NCI-H82 treated with DMSO at 0.1 percent for 48 hours (cell line): ENCODE results near the gene PIP4K2A.

ENCODE experiments used
- DNase-seq: peaks from one replicate; lab custom pipeline; 2025; ENCODE audit not compliant: unreplicated experiment; lab: John Stamatoyannopoulos, UW

PIP4K2A gene

DNA sequence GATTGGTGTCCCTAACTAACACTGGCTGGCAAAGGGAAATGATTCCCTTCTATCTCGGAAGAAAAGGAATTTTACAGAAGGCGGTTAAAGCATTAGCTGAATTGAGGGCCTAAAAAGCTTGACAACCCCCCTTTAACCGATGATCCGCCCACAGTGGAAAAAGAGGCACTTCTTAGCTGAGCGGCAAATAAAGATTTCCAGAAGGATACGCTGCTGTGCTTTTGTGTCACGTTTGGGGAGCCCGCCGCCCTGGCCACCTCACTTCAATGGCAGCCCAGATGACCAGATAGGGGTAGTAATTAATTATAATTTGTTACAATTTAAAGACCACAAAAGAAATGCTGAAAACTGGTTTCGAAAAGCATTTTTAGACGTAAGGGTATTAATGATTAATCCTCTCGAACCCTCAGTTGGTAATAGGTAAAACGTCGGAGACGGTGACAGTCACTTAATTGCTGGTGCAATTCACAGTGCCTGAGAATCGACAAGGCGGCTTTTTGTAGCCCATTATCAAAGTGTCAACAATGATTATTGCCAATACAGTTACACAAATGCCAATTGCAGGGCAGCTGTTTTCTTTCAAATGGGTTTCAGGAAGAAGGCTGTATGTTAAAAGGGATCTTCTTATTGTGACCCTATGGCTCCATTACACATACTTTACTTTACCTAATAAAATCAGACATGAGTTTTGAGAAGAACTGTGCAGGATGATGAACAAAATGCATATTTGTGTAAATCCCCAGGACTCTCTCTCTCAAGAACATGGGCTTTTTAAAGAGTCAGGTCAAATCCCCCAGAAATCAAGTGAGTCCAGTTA lies 154.1 kb downstream of the PIP4K2A start:
- no peak for DNase-seq

DNA sequence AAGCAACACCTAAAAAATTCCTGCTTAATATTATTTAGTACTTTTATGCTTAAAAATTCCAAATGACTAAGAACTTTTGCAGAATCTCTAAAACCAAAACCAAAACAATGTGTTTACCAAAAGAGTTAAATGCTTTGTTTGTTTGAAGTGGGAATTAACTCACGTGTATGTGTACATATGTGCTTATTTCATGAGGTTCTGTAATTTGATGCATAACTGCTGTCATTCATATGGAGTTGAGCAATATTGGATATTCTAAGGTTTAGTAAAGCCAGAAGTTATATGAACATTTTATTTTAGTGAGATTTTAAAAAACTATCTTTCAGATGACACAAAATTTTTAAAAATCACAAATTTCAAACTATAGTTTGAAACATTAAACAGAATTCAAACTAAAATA lies 157.1 kb downstream of the PIP4K2A start:
- no peak for DNase-seq

DNA sequence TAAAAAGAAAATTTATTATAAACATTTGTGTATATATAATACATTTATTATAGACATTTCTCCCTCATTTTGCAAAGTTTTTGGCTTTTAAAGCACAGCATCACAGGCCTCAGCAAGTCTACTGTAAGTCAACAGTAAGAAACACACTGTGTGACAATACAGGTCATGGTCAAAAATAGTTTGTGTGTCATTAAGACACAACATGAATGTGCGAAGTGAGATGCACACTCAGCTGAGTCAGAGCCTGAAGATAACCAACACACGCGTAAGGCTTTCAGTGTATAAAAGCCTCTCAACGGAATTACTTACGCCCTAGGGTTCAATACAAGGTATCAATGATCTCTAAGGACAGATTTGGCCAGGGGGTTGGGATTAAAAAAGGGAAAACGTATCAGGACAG lies 157.6 kb downstream of the PIP4K2A start:
- no peak for DNase-seq

DNA sequence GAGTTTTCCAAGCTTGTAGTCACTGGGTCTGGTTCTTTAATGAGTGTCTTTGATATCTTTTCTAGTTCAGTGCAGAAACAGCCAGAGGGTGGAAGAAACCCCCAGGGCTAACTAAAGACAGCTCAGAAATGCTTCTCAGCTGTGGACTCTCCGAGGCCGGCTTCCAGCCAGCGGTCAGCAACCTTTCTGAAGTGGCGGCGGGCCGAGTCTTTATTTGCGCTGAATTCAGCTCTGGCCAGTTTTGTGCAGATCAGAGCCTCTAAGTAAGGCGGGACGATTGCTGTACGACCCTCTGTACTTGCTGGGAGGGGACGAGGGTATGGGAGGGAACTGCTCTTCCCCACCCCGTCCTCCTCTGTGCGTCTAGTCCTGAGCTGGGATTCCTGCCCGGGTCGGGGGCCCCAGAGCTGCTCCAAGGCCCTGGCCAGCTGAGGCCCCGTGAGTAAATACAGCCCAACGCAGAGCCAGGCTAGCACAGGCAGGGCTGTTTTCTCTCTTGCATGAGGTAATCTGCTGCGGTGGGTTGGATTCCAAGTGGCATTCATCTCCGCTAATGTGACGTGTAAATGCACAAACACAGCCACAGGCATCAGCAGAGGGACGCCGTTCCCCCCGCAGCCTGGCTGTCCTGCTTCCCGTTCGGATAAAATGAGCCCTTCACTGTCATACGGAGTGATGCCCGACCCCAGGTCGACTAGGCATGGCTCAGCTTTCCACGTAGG lies 159.8 kb downstream of the PIP4K2A start:
- DNase-seq = no peak

DNA sequence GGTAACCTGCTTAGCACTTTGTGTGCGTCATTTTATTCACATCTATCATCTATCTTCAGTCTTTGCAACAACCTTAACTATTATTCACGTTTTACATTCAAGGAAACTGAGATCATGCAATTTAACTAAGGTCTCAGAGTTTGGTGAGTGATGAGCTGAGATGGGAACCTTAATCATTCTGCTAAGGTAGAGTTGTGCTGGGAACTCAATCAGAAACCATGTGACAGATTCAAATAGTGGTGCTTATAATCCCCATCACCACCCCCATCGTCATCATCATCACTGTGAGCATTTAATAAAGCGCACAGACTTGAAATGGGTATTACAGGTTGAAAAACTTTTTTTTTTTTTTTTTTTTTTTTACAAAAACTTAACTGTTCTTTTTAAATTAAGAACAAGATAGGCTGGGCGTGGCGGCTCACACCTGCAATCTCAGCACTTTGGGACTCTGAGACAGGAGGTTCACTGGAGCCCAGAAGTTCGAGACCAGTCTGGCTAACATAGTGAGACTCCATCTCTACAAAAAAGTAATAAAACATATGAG lies 160.9 kb downstream of the PIP4K2A start:
- DNase-seq = no peak

DNA sequence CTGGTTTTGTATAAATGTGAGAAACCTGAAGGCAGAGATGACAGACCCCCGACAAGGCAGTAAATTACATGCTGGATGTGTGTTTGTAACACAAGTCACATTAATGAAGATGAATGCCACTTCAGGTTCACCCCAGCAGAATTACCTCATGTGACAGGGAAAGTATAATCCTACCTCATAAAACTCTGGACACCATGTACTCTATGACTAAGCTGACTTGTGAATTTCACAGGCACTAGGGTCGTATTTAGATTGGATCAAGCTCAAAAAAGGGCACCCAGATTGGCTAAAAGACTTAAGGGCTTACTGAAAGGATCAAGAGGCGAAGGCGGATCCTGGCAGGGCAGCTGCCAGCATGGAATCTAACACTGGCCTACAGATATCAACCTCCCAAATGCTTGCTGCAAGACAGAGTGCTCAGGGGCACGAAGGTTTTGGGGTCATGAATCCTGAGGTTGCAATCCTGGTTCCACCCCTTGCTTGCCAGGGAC lies 161.4 kb downstream of the PIP4K2A start:
- DNase-seq = peak; percentile 99

DNA sequence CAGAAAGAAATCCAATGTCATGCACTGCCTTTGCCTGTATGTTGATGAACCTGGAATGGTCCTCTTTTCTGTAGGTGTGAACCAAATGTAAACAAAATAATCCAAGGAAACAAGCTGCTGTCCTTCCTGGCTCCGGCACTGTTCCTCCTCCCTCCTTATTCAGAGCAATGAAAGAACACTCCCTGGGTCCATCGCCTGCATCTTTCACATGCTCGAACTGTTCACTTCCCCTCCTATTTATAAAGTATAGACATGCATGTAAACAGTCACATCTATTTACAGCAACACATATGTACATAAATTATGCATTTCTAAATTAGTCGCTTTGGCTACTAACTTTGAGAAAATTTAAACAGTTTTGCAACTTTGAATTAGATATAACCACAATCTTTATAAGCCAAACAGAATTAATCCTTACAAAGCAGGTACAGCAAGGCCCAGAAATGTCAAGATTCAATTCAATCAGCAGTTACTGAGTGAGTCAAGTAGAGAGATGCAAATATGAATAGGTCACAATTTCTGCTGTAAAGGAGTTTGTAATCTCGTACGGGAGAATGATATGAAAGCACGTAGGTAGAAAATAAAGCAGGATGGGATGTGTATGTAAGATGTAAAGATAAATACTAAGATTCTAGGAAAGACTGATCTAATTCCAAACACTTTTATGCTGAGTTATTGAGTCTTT lies 162.6 kb downstream of the PIP4K2A start:
- DNase-seq = no peak

DNA sequence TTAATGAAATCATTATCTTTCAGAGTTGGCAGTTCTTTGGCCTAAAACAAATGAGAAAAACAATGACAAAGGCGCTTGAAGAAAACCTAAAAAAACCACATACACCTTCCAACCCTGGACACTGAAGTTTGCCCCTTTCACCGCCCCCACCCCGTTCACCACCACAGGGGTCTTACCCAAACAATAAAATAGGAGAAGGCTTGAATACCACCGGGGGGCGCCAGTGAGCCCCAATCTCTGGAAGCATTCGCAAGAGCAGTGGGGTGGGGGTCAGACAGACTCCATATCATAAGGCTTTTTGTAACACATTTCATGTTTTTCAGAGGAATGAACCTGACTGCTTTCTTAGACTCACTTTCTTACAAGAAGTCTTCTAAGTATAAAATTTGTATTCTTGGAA lies 163.6 kb downstream of the PIP4K2A start:
- no peak for DNase-seq

DNA sequence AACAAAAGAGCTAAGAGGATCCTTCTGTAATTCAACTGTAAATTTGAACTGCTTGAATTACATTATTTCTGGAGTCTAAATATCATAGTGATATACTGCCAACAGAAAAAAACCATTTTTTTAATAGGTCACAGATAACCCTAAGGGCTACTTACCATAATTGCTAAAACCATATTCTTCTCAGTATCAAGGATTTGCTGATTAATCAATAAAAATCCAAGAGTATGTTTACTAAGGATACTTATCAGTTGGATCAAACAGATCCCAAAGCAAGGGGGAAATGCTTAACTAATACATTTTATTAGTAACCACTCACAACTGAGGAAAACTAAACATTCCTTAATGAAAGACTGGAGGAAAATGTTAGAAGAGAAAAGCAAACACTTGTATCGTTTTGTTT lies 166.0 kb downstream of the PIP4K2A start:
- DNase-seq = no peak

DNA sequence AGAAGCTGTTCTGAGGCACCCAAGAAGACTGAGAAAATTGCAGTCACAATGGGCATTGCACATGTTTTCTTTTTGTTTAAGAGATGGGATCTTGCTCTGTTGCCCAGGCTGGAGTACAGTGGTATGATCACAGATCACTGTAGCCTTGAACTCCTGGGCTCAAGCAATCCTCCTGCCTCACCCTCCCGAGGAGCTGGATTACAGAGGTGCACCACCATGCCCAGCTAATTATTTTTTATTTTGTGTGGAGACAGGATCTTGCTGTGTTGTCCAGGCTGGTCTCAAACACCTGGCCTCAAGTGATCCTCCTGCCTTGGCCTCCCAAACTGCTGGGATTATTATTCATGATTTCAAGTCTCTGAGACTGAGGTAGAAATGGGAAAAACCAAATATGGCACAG lies 168.7 kb downstream of the PIP4K2A start:
- no peak for DNase-seq

DNA sequence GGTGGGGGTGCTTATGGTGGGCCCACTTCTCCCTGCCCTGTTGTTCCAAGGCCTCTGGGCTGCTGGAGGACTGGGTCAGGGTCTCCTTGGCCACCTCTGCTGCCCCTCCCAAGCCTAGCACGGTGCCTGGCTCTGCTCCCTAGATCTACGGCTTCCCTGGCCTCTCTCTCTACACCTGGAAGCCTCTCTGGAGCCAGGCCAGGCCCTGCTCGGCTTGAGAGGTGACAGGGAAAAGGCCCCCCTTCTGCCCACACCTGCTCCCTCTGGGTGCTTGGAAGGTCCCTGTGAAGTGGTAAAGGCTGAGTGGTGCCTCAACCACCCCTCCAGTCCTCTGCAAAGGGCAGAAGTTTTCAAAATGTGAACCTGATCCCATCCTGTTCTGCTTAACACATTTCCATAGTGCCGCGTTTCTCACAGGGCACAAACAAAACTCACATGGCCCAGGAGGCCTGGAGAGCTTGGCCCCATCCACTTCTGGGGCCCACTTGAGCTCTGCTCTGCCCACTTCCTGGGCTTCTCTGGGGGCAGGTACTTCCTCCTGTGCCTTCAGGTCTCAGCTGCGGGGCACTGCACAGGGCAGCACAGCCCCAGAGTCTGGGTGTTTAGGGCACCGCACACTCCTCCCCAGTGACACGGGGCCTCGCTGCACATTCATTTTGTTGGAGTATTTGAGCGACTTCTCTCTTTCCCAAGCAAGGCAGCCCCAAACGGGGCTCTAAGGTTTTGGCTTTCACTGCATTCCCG lies 169.9 kb downstream of the PIP4K2A start:
- no peak for DNase-seq

DNA sequence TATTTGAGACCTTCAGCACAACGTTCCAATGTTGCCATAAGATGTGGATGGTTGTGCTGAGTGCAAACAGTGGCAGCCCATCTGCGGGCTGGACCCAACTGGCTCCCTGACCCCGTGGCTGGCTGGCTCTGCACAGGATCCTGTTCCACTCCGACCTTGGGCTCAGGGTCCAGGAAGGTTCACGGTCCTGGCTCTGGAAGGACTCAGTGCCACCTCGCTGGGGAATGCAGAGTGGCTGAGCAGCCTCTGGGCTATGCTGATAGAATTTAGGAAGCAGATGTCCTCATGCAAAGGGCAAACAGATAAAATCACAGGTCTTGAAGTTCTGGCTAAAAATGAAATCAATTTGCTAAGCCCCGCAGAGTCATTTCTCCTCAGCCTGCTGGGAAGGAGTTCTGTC lies 171.6 kb downstream of the PIP4K2A start:
- no peak for DNase-seq

DNA sequence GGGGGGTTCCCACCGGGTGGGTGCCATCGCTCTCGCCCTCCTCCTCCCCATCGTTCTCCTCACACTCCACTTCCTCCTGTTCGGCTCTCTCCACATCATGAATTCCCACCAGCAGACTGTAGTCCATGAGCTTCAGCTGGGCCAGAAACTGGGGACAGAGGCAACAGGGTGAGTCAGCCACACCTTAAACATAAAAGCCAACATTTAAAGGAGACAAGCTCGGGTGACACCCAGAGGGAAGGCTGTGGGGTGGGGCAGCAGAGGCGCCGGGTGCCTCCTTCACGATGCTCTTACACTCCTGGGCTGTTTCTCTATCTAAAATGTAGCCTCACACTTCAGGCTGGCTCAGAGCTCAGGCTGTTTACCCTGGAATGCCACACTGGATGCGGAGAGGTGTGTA lies 172.5 kb downstream of the PIP4K2A start:
- no peak for DNase-seq

DNA sequence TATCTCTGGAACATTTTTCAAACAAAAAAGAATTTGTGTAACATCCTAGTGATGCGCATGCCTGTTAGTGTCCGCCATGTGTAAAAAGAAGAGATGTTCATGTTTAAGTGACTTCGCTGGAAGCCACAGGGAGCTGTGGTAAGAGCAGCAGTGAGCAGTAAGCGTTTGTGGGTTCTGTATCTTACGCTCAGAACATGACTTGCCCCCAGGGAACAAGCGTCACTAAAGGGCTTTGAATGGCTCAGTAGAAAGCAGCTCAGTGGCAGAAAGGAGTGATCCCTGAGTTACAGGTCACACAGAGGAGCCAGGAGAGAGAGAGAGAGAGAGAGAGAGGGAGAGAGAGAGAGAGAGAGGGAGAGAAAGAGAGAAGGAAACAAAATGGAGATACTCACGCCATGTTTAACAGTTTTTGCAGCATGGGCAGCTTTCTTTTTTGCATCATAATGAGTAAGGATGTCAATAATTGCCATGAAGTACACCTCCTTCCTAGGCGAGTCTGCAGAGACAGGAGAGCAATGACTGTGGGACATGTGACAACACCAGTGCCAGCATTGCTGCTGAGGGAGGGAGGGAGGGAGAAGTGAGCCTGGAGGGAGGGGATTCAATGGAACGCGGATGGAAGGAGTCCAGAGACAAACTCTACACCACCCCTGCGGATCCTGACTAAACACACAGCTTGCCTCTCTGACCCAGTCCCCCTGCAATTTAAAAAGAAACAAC lies 174.6 kb downstream of the PIP4K2A start:
- no peak for DNase-seq

DNA sequence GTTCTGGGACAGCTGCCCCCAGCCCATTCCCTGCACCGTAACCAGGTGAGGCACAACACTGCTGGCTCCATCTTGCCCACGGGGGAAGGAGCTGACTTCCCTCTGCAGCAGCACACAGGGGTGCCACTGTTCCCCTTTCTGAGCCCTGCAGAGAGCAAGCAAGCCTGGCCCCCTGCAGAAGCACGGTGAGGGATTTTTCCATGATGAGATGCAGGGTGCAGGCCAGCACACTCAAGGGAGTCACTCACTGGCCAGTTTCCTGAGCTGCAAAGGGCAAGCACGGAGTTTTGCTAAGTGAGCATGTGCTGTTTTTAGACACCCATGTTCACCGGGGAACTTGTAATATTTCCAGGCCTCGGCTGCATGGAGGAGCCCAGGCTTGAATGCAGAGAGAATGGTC lies 176.6 kb downstream of the PIP4K2A start:
- no peak for DNase-seq

DNA sequence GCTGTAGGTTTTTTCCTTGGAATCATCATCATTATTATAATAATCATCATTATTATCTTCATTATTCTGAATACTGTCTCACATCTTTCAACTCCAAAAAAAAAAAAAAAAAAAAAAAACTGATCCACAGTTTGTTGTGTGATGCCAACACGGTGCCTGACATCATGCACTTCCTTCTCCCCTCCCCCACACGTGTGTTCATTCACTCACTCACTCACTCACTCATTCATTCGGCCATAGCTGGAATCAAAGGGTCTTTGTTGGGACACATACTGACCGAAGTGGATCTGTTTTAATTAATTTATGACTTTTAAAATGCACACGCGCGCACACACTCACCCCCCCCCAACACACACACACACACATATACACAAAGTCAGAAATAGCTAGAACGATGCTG lies 177.8 kb downstream of the PIP4K2A start:
- DNase-seq = no peak

DNA sequence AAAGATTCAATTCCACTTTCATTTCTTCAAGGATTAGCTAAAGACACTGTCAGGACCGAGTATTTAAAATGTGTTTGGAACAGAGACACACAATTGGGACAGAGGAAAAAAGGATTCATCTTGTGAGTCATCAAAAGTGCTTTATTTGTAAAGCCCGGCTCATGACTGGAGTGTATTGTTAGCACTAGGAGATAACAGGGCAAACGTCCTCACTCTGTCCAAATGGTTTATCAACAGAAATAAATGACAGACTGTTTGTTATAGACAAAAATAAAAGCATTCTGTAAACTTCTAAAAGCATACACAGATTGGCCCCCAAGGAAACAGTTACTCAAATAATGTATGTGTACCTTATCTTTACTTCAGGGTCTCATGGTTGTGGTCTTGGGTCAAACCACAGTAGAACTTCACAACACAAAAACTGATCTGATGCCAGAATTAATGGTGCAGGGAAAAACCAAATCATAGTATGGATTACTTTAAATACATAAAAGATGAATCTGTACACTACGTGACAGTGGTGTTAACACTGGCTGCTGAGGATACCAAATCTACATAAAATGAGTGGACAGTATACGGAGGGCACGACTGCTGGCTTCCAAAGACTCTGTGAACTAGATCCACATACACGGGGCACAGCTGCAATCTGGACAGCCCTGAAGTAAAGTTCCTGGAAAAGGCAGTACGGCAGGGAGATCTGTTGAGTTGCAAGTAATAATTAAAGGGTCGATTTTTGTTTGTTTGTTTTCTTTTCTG lies 179.4 kb downstream of the PIP4K2A start:
- DNase-seq = no peak

DNA sequence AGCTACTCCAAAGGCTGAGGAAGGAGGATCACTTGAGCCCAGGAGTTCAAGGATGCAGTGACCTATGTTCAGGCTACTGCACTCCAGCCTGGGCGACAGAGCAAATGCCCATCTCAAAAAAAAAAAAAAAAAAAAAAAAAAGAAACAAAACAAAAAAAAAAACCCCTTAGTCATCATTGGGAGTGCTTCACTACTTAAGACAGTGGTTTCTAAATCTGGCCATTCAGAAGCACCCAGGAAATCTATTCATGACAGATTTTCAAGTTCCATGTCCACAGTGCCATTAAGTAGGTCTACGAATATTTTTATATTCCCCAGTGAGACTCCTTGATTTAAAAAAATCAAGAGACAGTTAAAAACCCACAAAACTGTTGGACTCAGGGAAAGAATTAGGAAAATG lies 182.9 kb downstream of the PIP4K2A start:
- no peak for DNase-seq

DNA sequence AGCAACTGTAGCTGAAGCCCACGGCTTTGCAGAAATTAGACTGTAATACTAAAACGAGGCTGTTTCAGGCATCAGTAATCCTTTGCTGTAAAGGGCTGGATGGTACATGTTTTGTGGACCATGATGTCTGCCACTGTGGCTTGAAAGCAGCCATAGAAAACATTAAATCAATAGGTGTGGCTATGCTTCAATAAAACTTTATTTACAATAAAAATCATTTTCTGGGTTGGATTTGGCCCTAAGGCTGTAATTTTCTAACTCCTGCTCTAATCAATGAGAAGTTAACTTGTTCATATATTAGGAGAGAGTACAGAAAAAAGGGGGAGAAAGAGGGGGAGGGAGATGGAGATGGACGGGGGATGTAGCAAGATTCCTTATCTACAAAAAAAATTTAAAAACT lies 183.4 kb downstream of the PIP4K2A start:
- no peak for DNase-seq

DNA sequence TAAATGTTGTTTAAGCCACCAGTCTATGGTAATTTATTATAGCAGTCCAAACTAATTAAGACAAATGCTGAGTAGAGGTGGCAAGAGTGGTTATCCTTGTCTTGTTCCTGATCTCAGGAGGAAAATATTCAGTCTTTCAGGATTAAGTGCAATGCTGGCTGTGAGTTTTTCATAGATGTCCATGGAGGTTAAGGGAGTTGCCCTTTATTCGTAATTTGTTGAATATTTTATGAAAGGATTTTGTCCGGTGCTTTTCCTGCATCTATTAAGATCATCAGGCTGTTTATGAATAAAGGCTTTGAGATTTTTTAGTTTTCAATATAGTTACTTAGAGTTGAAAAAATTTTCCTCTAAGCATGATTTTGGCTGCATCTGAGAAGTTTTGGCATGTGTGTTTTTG lies 186.9 kb downstream of the PIP4K2A start:
- no peak for DNase-seq
